GM18868 (cell line): ENCODE measurements around the gene RAB40B.

Source experiments
- ATAC-seq: cut with Tn5 transposase; IDR thresholded peaks from one replicate; pipeline ENCODE4 v1.9.1; 2021; ENCODE audit warnings: mild to moderate bottlenecking, moderate library complexity; ENCODE audit not compliant: unreplicated experiment

Gene RAB40B

DNA sequence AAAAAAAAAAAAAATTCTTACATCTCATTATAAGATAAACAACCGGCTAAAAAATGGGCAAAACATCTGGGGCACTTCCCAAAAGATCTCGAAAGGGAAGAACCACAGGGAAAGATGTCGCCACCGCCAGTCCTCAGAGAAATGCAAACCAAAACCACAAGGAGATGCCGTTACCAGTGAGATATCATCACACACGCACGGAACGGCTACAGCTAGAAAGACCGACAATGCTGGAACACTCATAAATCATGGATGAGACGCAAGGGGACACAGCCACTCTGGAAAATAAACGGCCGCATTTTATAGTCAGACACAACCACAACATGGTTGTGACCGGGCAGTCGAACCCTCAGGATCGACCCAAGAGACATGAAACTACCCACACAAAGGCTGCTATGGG is 74.8 kb downstream of the RAB40B start:
- no peak for ATAC-seq

DNA sequence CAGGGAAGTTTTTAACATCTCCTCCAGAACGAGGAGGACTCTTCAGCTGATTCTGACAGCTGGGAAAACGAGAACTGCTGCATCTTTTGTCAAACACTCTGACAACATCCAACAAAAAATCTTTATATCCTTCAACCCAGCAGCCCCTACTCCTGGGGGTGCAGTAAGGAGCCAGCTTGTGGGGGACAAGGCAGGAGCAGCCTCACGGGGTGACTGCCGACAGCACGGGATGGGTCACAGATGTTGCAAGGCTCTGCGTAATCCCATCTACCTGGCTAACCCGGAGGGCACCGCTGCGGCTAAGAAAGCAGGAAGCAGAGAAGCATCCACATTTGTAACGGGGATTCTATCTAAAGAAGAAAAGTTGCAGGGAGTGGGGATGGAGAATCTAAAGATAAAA is 78.9 kb downstream of the RAB40B start:
- ATAC-seq, result no peak

- ATAC-seq, result no peak
Observed at GRCh38 chr17:82619211-82619610, 79.3 kb downstream of the RAB40B start.

DNA sequence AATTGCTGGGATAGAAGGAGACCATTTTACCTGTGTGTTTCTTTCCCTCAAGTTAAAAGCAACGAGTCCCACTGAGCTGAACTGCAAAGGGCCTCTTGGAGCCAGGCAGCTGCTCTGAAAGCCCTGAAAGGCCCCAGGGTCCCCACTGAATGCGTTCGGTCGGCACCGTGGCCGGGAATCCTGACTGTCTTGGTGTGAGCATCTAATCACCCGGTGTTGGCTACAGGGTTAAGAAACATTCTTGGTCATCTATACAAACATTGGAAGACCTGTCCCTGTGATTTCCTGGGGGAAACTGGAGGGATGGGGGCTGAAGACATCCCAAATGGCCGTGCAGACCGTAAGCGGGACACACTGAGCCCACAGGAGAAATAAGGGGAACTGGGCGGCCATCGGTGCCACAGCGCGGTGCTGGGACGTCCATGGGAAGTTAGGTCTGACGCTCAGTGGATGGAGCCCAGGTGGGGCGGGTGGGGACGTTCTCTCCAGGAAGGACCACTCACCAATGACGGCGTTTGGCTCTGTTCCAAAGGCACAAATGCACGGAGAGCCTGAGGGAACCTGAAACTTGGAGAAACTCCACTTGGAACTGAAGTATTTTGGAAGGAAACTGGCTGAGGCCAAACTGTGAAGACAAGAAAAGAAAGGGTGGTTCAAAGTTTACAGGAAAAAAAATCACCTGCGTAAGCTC is 82.3 kb downstream of the RAB40B start:
- no peak for ATAC-seq

DNA sequence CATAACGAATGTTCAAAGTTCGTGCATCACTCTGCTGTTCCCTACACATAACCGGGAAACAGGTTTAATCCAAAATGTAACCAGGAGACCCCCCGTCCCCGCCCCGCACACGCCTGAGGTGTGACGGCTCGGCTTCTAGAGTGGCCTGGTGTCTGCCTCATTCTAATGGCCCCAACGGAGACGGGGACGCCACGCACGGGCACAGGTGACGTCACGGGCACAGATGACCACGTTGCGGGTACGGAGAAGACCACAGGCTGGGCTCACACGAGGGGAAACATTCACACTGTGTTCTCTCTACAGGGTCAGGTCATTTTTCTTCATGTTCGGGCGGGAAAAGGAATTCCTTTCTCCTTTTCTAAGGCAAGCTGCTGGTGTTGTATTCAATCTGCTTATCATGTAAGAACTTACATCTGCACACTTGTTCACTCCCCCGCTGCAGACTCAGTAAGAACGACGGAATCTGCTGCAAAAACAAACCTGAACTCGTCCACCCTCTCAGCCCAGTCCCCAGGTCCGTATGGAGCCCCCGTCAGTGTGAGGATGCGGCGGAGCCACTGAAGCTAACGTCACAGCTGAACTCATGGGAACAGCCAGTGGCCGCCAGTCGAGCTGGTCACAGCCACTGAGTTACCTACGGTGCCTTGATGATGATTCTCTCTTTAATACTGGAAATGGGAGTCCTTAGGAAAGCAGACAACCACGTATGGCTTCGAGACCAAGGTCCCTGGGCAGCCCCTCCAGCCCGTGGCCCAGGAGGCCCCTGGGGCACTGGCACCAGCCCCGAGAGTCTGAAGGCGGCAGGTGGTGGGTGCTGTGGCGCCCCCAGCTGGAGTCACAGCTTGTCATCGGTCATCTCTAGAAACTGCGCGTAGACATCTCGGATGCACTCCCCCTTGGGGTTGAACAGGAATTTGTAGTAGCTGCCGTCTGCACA is 83.1 kb downstream of the RAB40B start:
- no peak for ATAC-seq

GRCh38 chr17:82614095-82614631 is 84.3 kb downstream of the RAB40B start:
- no peak for ATAC-seq

DNA sequence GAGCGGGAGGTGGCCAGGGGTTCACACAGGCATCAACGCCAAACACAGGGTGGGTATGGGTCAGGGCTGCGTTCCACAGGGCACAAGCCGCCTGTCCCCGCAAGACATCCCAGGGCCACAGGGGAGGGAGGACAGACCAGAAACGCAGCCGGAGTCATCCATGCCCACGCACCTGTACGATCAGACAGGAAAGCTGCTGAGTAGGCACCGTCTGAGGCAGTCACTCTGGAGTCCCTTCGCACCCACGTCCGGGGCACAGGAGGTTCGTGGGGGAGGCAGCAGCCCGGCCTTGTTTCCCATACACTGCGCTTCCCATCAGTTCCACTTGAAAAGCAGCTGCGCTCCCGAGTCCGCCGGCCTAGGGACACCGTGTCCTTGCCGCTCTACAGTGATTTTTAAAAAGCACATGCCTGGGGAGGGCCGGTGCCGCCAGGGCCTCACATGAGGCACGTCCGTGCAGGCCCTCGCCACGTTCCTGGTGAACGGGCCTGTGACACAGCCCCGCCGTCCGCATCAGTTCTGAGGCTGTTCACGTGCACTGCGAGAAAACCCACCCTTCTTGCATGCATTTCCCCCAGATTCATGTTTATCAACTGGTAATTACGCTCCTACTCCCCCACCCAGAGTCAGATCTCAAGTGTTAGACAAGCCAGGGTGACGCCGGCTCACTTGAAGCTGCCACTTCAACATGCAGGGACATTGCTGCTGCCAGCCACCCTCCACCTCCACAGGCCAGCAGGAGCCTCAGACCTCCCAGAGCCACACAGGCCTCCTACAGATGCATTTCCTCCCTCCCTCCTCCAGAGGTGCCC is 85.0 kb downstream of the RAB40B start:
- ATAC-seq, result no peak

GRCh38 chr17:82611140-82612058 is 87.1 kb downstream of the RAB40B start:
- no peak for ATAC-seq

DNA sequence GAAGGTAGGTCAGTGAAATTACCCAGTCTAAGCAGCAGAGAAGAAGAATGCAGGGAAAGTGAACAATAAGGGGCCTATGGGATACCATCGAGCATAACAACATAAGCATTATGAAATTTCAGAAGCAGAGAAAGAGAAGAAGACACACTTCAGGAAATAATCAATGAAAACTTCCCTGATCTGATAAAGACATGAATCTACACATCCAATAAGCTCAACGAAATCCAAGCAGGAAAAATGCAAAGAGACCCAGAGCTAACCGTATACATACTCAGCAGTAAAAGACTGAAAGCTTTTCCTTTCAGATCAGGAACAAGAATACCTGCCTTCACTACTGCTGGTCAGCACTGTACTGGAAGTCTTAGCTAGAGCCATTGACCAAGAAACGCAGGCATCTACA is 88.8 kb downstream of the RAB40B start:
- ATAC-seq, result no peak

- ATAC-seq, result no peak
Observed at GRCh38 chr17:82608816-82609215, 89.7 kb downstream of the RAB40B start.

DNA sequence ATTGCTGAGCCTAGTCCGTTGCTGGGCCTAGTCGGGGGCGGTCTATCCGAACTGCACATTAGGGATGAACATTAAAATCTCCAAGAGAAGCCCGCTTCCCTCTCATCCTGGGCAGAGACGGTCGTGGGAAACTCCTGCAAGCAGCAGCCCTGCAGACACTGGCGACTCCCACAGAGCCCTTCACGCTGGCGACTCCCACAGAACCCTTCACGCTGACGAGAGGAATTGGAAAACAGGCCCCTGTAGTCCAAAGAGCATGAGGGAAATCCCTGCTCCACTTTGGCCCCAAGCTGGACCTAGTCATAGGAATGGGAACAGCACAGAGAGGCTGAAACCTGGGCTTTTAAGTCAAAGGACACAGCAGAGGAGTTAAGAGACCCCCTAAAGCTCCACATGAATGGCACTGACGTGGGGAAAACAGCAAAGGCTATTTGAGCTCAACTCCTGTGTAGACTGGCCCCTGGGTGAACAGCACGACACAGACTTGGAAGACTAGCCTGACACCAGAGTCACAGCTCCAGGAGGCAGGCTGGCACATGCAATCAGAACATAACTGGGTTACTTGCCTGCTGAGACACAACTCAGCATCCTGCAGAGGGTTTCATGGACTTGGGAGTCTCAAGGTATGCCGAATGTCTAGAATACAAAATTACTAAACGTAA is 92.4 kb downstream of the RAB40B start:
- ATAC-seq, result no peak
